GM21619 (cell line): Measurements from ENCODE around the gene TNS3.
"Not testable (repeated sequence)": the region's sequence is repeated elsewhere in the genome, so short reads cannot be mapped to it uniquely, and the experiment has no call there.

ENCODE experiments used
- ATAC-seq: cut with Tn5 transposase; IDR thresholded peaks from one replicate; pipeline ENCODE4 v1.9.1; 2021; ENCODE audit not compliant: unreplicated experiment

The TNS3 gene

GRCh38 chr7:47454974-47455871 lies 126.7 kb downstream of the TNS3 start:
- no peak for ATAC-seq

GRCh38 chr7:47454069-47454973 lies 127.6 kb downstream of the TNS3 start:
- ATAC-seq: no peak

- ATAC-seq: no peak
Measured at GRCh38 chr7:47453093-47454061, 128.5 kb downstream of the TNS3 start.

GRCh38 chr7:47452715-47453092 lies 129.2 kb downstream of the TNS3 start:
- no peak for ATAC-seq

- ATAC-seq: no peak
Measured at GRCh38 chr7:47452295-47452694, 129.6 kb downstream of the TNS3 start.

GRCh38 chr7:47451851-47452205 lies 130.1 kb downstream of the TNS3 start:
- no peak for ATAC-seq

GRCh38 chr7:47449810-47450590 lies 131.9 kb downstream of the TNS3 start:
- ATAC-seq: no peak

GRCh38 chr7:47448971-47449370 lies 132.9 kb downstream of the TNS3 start:
- ATAC-seq: no peak

- ATAC-seq: no peak
Measured at GRCh38 chr7:47447621-47448349, 134.1 kb downstream of the TNS3 start.

- ATAC-seq: no peak
Measured at GRCh38 chr7:47446871-47447466, 134.9 kb downstream of the TNS3 start.

- ATAC-seq: no peak
Measured at GRCh38 chr7:47444376-47445098, 137.4 kb downstream of the TNS3 start.

- no peak for ATAC-seq
Measured at GRCh38 chr7:47443049-47443448, 138.9 kb downstream of the TNS3 start.

GRCh38 chr7:47442605-47442865 lies 139.4 kb downstream of the TNS3 start:
- ATAC-seq: no peak

- no peak for ATAC-seq
Measured at GRCh38 chr7:47441796-47442604, 139.9 kb downstream of the TNS3 start.

- ATAC-seq: not testable (repeated sequence)
Measured at GRCh38 chr7:47441048-47441447, 140.9 kb downstream of the TNS3 start.

GRCh38 chr7:47440320-47440719 lies 141.6 kb downstream of the TNS3 start:
- ATAC-seq: no peak

GRCh38 chr7:47439181-47439667 lies 142.7 kb downstream of the TNS3 start:
- no peak for ATAC-seq
